SK-N-SH (cell line): ENCODE results near the gene LAPTM5. TPM values are rescaled to one million over a fixed set of nuclear protein-coding genes. Genes with fewer than 3 reads are reported as not detected.

Experiments used
- CTCF ChIA-PET: fragments of 300-600, 350-600 bp; formaldehyde crosslinking; extraction: SDS; loops from one replicate; lab custom pipeline; 2021; lab: Yijun Ruan, JAX
- POLR2A ChIA-PET: fragments of 350-600 bp; sonication (Branson Sonifier 250); formaldehyde crosslinking; extraction: SDS; loops from one replicate; lab custom pipeline; 2020; ENCODE audit warnings: antibody characterized with exemption, inconsistent platforms; lab: Yijun Ruan, JAX
- DNase-seq: peaks from one replicate; pipeline ENCODE4 v3.0.0; 2012
- H2AFZ ChIP-seq: fragments of 200-600 bp; sonication (generic); 2 replicates; pipeline ENCODE4 v1.8.1; 2016; ENCODE audit warnings: antibody characterized with exemption, mild to moderate bottlenecking, low read depth
- H3F3A ChIP-seq: fragments of 200-600 bp; sonication (generic); replicated peaks from 2 replicates; pipeline ENCODE3; 2016; ENCODE audit warnings: antibody characterized with exemption, mild to moderate bottlenecking; ENCODE audit not compliant: insufficient read depth
- H3K27ac ChIP-seq, 2 experiments: fragments of 200-500 bp in 1 of 2; fragments of 200-600 bp in 1 of 2; sonication (Bioruptor generic) in 1 of 2; sonication (generic), shearing (Covaris generic) in 1 of 2; 2 replicates each; pipeline versions ENCODE4 v1.5.1 to v1.6.1; 2014 to 2016; ENCODE audit warnings: low read depth in 2 of 2, inconsistent platforms in 1 of 2, low read length in 1 of 2, mild to moderate bottlenecking in 1 of 2, mixed read lengths in 1 of 2
- H3K27me3 ChIP-seq: fragments of 200-600 bp; sonication (generic), shearing (Covaris generic); 2 replicates; pipeline ENCODE4 v1.6.1; 2016; ENCODE audit warnings: mixed run types; ENCODE audit not compliant: insufficient read depth
- H3K36me3 ChIP-seq, 2 experiments: fragments of 200-500 bp in 1 of 2; fragments of 200-600 bp in 1 of 2; sonication (Bioruptor generic) in 1 of 2; sonication (generic) in 1 of 2; replicated peaks in 1 of 2; 2 replicates each; pipeline versions ENCODE3 to v1.5.1; 2014 to 2016; ENCODE audit warnings: low read length in 1 of 2, mild to moderate bottlenecking in 1 of 2; ENCODE audit not compliant: insufficient read depth in 2 of 2, control insufficient read depth in 1 of 2
- H3K4me1 ChIP-seq, 2 experiments: fragments of 200-500 bp in 1 of 2; fragments of 200-600 bp in 1 of 2; sonication (Bioruptor generic) in 1 of 2; sonication (generic), shearing (Covaris generic) in 1 of 2; 2 replicates each; pipeline versions ENCODE4 v1.5.1 to v1.6.1; 2014 to 2016; ENCODE audit warnings: low read depth in 1 of 2, low read length in 1 of 2, mixed run types in 1 of 2; ENCODE audit not compliant: insufficient read depth in 2 of 2, control insufficient read depth in 1 of 2
- H3K4me2 ChIP-seq: fragments of 200-600 bp; sonication (generic), shearing (Covaris generic); 2 replicates; pipeline ENCODE4 v1.6.1; 2017; ENCODE audit warnings: mixed run types
- H3K4me3 ChIP-seq, 2 experiments: fragments of 200-500 bp in 1 of 2; fragments of 200-600 bp in 1 of 2; sonication (Bioruptor generic) in 1 of 2; sonication (generic), shearing (Covaris generic) in 1 of 2; 2 replicates each; pipeline versions ENCODE4 v1.5.1 to v1.8.1; 2014 to 2016; ENCODE audit warnings: low read depth in 2 of 2, inconsistent platforms in 1 of 2, low read length in 1 of 2, mild to moderate bottlenecking in 1 of 2, mixed read lengths in 1 of 2, moderate library complexity in 1 of 2
- H3K79me2 ChIP-seq: fragments of 200-600 bp; sonication (generic); 2 replicates; pipeline ENCODE4 v1.8.1; 2017; ENCODE audit warnings: mild to moderate bottlenecking; ENCODE audit not compliant: insufficient read depth
- H3K9ac ChIP-seq: fragments of 200-600 bp; sonication (generic); 2 replicates; pipeline ENCODE4 v1.6.1; 2017; ENCODE audit warnings: mixed run types
- H3K9me2 ChIP-seq: fragments of 200-600 bp; sonication (generic); 2 replicates; pipeline ENCODE4 v1.6.1; 2017; ENCODE audit warnings: mixed run types
- H3K9me3 ChIP-seq: fragments of 200-600 bp; sonication (generic); 2 replicates; pipeline ENCODE4 v1.6.1; 2017; ENCODE audit warnings: mixed run types, mild to moderate bottlenecking, moderate library complexity
- H4K20me1 ChIP-seq: fragments of 200-600 bp; sonication (generic); 2 replicates; pipeline ENCODE4 v1.6.1; 2017; ENCODE audit warnings: mild to moderate bottlenecking, mixed run types; ENCODE audit not compliant: insufficient read depth
- EP300 ChIP-seq, 2 experiments: IDR thresholded peaks; 2 replicates each; pipeline versions ENCODE4 v1.4.0 to v1.6.1; 2012; ENCODE audit warnings: borderline replicate concordance in 1 of 2, low read depth in 1 of 2, low read length in 1 of 2
- FOSL2 ChIP-seq: IDR thresholded peaks from 2 replicates; pipeline ENCODE4 v1.4.0; 2012; ENCODE audit warnings: low read depth, mild to moderate bottlenecking, moderate library complexity, borderline replicate concordance
- FOXJ3 ChIP-seq: sonication (generic); formaldehyde crosslinking; IDR thresholded peaks from 2 replicates; pipeline ENCODE4 v1.5.1; 2020; ENCODE audit warnings: mild to moderate bottlenecking, missing genetic modification reagents
- MXI1 ChIP-seq: IDR thresholded peaks from 2 replicates; pipeline ENCODE4 v1.6.1; 2012; ENCODE audit warnings: mild to moderate bottlenecking, low read depth, low read length, improper control_type of control experiment
- NRF1 ChIP-seq: IDR thresholded peaks from 2 replicates; pipeline ENCODE4 v1.6.1; 2012; ENCODE audit warnings: low read depth, mild to moderate bottlenecking, low read length
- POLR2AphosphoS5 ChIP-seq: IDR thresholded peaks from 2 replicates; pipeline ENCODE4 v1.6.1; 2012; ENCODE audit warnings: low read depth, low read length
- SMC3 ChIP-seq: IDR thresholded peaks from 2 replicates; pipeline ENCODE4 v1.6.1; 2012; ENCODE audit warnings: low read depth, low read length, improper control_type of control experiment
- USF2 ChIP-seq: fragments of 150-350 bp; IDR thresholded peaks from 2 replicates; pipeline ENCODE4 v1.6.1; 2017; ENCODE audit warnings: antibody characterized with exemption, low read length, low read depth, borderline replicate concordance
- WGBS: methylation state at CpG from one replicate; pipeline ENCODE4 v1.1.6; 2017; ENCODE audit warnings: low lambda C conversion rate; 5-methylcytosine and 5-hydroxymethylcytosine counted together
- polyA plus RNA-seq, 3 experiments: library from polyadenylated mRNA; depleted of rRNA; stranded (reverse); fragments of >200 nt; gene quantifications; 2 replicates each; pipeline ENCODE4 v1.2.3, GENCODE V29; 2012
- TF ChIP-seq, protein P1 (sequence below): IDR thresholded peaks from 2 replicates; pipeline ENCODE4; 2012

The LAPTM5 gene
- polyA plus RNA-seq, 1 of the 3 experiments (the other 2 are of a cell fraction): 1.1 TPM

DNA sequence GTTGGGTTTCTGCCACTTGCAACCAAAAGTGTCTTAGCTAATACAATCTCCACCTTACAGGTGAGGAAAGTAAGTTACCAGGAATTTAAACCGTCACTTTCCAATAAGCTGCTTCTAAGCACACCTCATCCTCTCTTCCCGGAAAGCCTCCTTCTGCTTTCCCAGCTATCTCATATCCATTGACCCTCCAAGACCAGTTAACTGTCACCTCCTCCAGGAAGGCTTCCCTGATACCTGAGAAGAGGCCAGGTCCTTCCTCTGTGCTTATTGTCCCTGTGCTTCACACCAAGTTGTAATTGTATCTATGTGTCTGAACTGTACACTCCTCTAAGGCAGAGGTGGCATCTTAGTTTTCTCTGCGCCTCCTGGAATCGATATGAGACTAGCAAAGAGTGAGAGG lies 23.0 kb downstream of the LAPTM5 start:
- no peaks in the 10 kb centered on the region for H3K9me3 ChIP-seq
- H2AFZ ChIP-seq: no peak overlapping the region
- WGBS: 84% methylated on average over 4 of the region's 4 CpGs
- no peak for DNase-seq
- H3K79me2 ChIP-seq: no peaks in the 10 kb centered on the region
- no peak overlapping the region for H3K9ac ChIP-seq
- H3K4me3 ChIP-seq: no peak overlapping the region
- peaks cover 6% of the 10 kb centered on the region for H3F3A ChIP-seq
- H3K27me3 ChIP-seq: no peaks in the 10 kb centered on the region
- no peaks in the 10 kb centered on the region for H4K20me1 ChIP-seq
- H3K4me2 ChIP-seq: no peak overlapping the region
- H3K36me3 ChIP-seq: no peaks in the 10 kb centered on the region
- TF ChIP-seq FOSL2 (no peak), EP300 (IDR thresholded peaks at IDR 0.05; ENCODE audit: borderline replicate concordance in 1 of 2, low read depth in 1 of 2, low read length in 1 of 2) (no peak), SMC3 (no peak)
- peaks cover 0 to 6% of the 10 kb centered on the region in 2 experiments; a peak in 1 of 4 replicates for H3K4me1 ChIP-seq
- ChIA-PET POLR2A (no interaction called here), CTCF (interaction anchor here (2.3 to 3.1 kb wide), 4 partner anchors 15 to 67 kb away, joined by 8 to 14 read pairs (median 10); no protein-coding TSS in a partner anchor)
- no peaks in the 10 kb centered on the region for H3K9me2 ChIP-seq
- no peak overlapping the region for H3K27ac ChIP-seq

GRCh38 chr1:30734106-30734505 lies 23.5 kb downstream of the LAPTM5 start:
- Histone ChIP-seq H3K9ac (no peak overlapping the region), H3K9me3 (no peaks in the 10 kb centered on the region), H3K4me3 (no peak overlapping the region), H3K9me2 (no peaks in the 10 kb centered on the region), H3K27me3 (no peaks in the 10 kb centered on the region)
- 54% methylated on average over 4 of the region's 4 CpGs for WGBS
- no peak for DNase-seq
- CTCF ChIA-PET: interaction anchor here (2.5 to 3.1 kb wide), 3 partner anchors 15 to 68 kb away, joined by 8 to 14 read pairs (median 9); no protein-coding TSS in a partner anchor
- TF ChIP-seq, protein P1, sequence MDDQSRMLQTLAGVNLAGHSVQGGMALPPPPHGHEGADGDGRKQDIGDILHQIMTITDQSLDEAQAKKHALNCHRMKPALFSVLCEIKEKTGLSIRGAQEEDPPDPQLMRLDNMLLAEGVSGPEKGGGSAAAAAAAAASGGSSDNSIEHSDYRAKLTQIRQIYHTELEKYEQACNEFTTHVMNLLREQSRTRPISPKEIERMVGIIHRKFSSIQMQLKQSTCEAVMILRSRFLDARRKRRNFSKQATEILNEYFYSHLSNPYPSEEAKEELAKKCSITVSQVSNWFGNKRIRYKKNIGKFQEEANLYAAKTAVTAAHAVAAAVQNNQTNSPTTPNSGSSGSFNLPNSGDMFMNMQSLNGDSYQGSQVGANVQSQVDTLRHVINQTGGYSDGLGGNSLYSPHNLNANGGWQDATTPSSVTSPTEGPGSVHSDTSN: no peak
- TF ChIP-seq, all 33 proteins: peak for 0
- H3K27ac ChIP-seq: no peak overlapping the region
- H3K79me2 ChIP-seq: no peaks in the 10 kb centered on the region
- no peaks in the 10 kb centered on the region for H4K20me1 ChIP-seq
- POLR2A ChIA-PET: no interaction called here
- H3K36me3 ChIP-seq: no peaks in the 10 kb centered on the region
- H3F3A ChIP-seq: peaks cover 6% of the 10 kb centered on the region
- no peak overlapping the region for H2AFZ ChIP-seq
- no peak overlapping the region for H3K4me2 ChIP-seq
- peaks cover 0 to 6% of the 10 kb centered on the region in 2 experiments; a peak in 1 of 4 replicates for H3K4me1 ChIP-seq

- H3F3A ChIP-seq: peaks cover 6% of the 10 kb centered on the region
- POLR2A ChIA-PET: no interaction called here
- DNase-seq: no peak
Observed at GRCh38 chr1:30733493-30733892, 24.1 kb downstream of the LAPTM5 start.

More at GRCh38 chr1:30733493-30733892, 24.1 kb downstream of the LAPTM5 start:
- H3K36me3 ChIP-seq: no peaks in the 10 kb centered on the region
- no peak overlapping the region for H3K27ac ChIP-seq
- no peaks in the 10 kb centered on the region for H3K79me2 ChIP-seq
- peaks cover 0 to 6% of the 10 kb centered on the region in 2 experiments; a peak in 1 of 4 replicates for H3K4me1 ChIP-seq
- H4K20me1 ChIP-seq: no peaks in the 10 kb centered on the region
- no peak overlapping the region for H2AFZ ChIP-seq
- H3K27me3 ChIP-seq: no peaks in the 10 kb centered on the region
- H3K4me3 ChIP-seq: no peak overlapping the region
- CTCF ChIA-PET: interaction anchor here (1.2 to 2.7 kb wide), 5 partner anchors 14 to 178 kb away, joined by 3 to 14 read pairs (median 4); no protein-coding TSS in a partner anchor
- TF ChIP-seq NRF1: no peak
- TF ChIP-seq USF2: no peak
- no peak for TF ChIP-seq MXI1
- TF ChIP-seq EP300 (IDR thresholded peaks at IDR 0.05; ENCODE audit: borderline replicate concordance in 1 of 2, low read depth in 1 of 2, low read length in 1 of 2): no peak
- TF ChIP-seq POLR2AphosphoS5: no peak
- no peak for TF ChIP-seq FOXJ3 (CRISPR knock-in tag)
- TF ChIP-seq, all 33 proteins: peak for 0
- Histone ChIP-seq H3K9me2 (no peaks in the 10 kb centered on the region), H3K4me2 (no peak overlapping the region), H3K9me3 (no peaks in the 10 kb centered on the region), H3K9ac (no peak overlapping the region)
- 71% methylated on average over 5 of the region's 8 CpGs for WGBS
